GM21515 (cell line): ENCODE results near the gene MORC2.

Source experiments
- ATAC-seq: cut with Tn5 transposase; IDR thresholded peaks from one replicate; pipeline ENCODE4 v1.9.1; 2021; ENCODE audit not compliant: unreplicated experiment

Gene MORC2

GRCh38 chr22:30949934-30950660 is 18.5 kb downstream of the MORC2 start:
- no peak for ATAC-seq

GRCh38 chr22:30948930-30949342 is 19.6 kb downstream of the MORC2 start:
- ATAC-seq: no peak

DNA sequence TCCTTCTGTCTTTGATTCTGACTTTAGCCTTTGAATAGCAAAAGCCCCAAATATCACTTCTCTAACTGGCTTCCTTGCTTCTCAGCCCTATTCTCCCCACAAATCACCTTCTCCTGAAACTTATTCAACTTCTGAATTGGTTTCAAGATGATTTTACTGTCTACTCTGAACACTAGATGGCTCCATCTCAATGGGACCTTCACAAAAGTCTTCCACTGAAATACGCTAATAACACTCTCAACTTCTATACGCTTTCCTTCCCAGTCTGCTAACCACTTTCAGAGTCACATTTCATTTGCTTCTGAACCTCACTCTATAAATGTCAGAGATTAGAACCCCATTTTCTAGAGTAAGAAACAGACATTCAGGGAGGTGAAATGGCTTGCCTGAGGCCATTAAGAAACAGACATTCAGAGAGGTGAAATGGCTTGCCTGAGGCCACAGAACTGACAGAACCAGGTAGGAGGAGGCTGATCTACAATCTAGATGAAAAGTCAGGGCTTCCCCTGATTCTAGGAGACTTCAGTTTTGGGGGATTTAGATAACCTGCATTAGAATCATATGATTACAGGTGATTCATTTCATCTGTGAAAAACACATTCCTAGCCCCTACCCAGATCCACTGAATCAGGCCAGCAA is 20.6 kb downstream of the MORC2 start:
- ATAC-seq: no peak

- ATAC-seq: no peak
Measured at GRCh38 chr22:30947173-30947815, 21.3 kb downstream of the MORC2 start.

DNA sequence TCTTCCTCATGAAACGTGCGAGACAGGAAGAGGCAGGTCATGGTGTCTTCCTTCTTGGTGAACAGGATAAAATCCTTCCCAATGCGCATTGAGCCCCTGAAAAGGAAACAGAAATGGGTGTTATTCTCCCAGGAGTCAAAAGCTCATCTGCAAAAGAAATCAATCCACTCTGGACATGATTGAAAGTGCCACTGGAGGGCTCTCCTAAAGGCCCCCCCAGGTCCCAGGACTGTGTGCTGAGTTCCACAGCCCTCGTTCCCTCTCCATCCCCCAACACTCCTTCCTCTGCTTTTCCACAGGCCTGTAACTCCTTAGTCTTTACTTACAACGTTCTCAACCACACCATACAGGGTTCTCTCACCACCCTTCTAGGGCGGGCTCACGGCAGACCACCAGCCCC is 22.2 kb downstream of the MORC2 start:
- no peak for ATAC-seq

DNA sequence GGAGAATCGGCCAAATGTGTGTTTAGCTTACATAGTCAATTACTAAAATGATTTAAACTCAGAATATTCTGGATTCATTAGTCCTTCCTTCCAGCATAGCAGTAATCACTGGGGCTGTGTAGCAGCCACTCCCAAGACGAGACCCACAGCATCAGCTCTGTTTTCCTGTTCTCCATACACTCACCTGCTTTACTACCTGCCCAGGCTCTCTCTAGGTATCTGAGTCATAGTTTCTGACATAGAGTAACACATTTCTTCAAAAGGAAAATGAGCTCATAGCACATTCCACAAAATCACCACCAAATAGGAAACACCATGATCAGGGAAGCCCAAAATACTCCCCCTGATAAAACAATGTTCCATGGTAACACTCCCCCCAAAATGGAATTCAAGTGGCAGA is 22.9 kb downstream of the MORC2 start:
- ATAC-seq: no peak

DNA sequence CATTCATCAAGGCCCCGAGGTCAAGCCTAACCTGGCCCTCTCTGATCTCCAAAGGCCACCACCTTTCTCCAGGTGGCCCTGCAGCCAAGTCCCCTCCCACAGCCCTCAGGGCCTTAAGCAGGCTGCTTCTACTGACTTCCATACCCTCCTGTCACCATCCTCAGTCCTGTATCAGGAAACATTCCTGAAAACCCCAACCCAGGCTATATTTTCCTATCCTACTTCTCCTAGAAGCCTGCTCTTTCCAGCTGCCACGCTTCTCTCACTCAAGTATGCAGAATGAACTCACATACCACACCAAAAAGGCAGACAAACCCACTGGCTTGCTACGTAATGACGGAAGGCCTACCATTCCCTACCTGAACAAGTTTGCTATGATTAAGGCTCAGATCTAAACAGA is 23.6 kb downstream of the MORC2 start:
- ATAC-seq: no peak

- no peak for ATAC-seq
Measured at GRCh38 chr22:30943368-30943767, 25.2 kb downstream of the MORC2 start.

- no peak for ATAC-seq
Measured at GRCh38 chr22:30941363-30941740, 27.2 kb downstream of the MORC2 start.

- no peak for ATAC-seq
Measured at GRCh38 chr22:30940685-30941362, 27.8 kb downstream of the MORC2 start.

GRCh38 chr22:30934053-30934452 is 34.5 kb downstream of the MORC2 start:
- no peak for ATAC-seq

- no peak for ATAC-seq
Measured at GRCh38 chr22:30933457-30933856, 35.1 kb downstream of the MORC2 start.

- ATAC-seq: no peak
Measured at GRCh38 chr22:30932661-30933060, 35.9 kb downstream of the MORC2 start.

DNA sequence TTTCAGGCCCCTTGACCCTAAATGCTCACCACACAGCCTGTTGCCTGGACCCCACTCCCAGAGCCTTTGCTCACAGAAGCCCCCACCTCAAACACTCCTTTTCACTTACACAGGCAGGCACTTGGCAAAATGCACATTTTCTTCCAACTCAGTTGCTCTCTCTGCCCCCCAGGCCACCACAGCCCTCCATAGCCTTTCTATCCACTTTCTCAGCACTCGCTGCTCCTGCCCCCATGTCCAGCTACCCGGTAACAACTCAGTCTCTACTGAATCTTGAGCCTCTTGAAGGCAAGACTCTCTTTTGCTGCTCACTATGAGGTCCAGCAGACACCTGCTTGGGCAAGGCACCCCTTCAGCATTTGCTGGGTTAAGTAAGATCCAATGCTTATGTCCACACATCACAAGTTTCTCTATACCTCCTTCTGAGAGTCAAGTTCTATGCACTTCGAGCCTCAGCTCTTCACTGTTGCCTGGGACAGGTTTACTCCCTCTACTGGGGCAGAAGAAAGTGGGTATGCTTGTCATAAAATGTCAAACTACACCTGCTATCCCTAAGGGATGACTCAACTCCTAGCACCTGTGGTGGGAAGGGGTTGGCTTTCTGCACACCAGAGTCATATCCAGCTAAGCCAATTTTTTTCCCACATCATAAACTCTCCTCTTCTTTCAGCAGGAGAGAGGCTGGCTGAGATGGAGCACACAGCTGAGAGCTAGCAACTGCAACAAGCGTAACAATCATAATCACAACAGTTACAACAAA is 36.9 kb downstream of the MORC2 start:
- no peak for ATAC-seq

DNA sequence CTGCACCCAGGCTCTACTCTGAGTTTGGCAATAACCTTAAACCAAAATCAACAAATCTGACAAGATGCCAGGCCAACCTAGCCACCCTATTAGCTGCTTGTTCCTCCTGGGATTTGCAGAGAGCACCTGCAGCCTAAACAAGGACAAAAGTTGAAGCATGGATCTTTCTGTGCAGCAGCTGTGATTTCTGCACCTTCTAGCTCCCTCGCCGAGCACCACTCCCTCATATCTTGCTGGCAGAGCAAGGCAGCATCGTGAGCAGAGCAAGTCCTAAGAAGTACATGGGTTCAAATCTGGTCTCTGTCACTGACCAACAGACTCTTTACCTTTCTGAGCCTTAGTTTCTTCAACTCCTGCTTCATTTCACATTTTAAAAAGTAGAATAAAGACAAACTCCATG is 38.3 kb downstream of the MORC2 start:
- ATAC-seq: no peak

- ATAC-seq: no peak
Measured at GRCh38 chr22:30928401-30928800, 40.2 kb downstream of the MORC2 start.

- ATAC-seq: no peak
Measured at GRCh38 chr22:30927806-30928205, 40.8 kb downstream of the MORC2 start.

GRCh38 chr22:30926706-30927105 is 41.9 kb downstream of the MORC2 start:
- no peak for ATAC-seq

GRCh38 chr22:30925667-30926066 is 42.9 kb downstream of the MORC2 start:
- no peak for ATAC-seq

DNA sequence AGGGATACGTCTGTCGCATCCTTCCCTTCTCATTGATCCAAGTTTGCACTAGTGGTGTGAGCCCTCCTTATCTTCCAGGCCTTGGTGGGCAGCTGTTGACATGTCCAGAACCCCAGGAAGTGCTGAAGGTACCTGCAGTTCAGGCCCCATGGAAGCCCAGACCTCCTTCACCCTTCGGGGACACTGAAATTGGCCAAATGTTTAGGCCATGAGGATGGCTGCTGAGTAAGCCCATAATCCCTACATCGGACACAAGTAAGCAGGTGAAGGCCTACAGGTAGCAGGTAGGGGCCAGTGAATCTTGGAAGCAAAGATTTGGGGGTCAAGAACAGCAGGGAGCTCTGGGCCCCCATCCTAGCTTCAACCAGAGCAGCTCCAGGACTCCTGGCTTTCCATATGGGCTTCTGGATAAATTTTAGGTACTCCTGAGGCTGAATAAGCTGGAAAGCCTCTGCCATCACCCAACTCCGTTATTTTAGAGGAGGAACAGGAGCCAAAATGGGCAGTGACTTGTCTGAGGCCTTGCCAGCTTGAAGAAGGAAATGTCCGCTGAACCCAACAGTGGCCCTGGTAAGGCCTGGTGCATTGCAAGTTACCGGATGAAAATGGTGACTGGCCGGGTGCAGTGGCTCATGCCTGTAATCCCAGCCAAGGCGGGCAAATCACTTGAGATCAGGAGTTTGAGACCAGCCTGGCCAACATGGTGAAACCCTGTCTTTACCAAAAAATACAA is 45.2 kb downstream of the MORC2 start:
- no peak for ATAC-seq
